ENCODE results near the gene MAG. TPM values are rescaled to one million over a fixed set of nuclear protein-coding genes. Genes with fewer than 3 reads are reported as not detected.

The MAG gene
- total and polyA plus RNA-seq, 9 of the 15 experiments (the other 6 are each of a cell fraction or from before 2014, with no cell fraction given), result 0.11 to 10.0 (median 1.6) TPM

DNA sequence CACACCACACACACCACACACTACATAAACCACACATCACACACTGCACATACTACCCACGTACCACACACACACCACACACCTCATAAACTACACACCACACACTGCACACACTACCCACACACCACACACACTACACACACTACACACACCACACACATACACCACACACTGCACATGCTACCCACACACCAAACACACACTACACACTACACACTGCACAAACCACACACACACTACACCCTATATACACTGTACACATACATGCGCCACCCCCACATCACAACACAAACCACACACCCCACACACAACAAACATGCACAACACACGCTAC lies 5.5 kb downstream of the MAG start (continued):
- no peak for TF ChIP-seq ARID1B (IDR thresholded peaks at IDR 0.05)

DNA sequence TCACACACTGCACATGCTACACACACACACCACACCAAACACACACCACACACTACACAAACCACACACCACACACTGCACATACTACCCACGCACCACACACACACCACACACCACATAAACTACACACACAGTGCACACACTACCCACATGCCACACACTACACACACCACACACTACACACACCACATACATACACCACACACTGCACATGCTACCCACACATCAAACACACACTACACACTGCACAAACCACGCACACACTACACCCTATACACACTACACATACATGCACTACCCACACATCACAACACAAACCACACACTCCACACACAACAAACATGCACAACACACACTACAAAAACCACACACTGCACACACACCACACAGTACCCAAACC lies 6.0 kb downstream of the MAG start:
- Histone ChIP-seq H3K9ac (ENCODE audit: insufficient read depth in 1 of 2, low read depth in 2 of 2, low read length in 2 of 2) (no peak overlapping the region), H2AFZ (ENCODE audit: low read depth, low read length) (no peak overlapping the region), H3K4me1 (replicated peaks in 1 of 2; ENCODE audit: control insufficient read depth in 2 of 2, insufficient read depth in 2 of 2, low read length in 2 of 2) (peaks cover 46 to 69% of the 10 kb centered on the region in 2 experiments), H3K36me3 (ENCODE audit: control insufficient read depth, insufficient read depth, low read length) (no peaks in the 10 kb centered on the region), H3K79me2 (ENCODE audit: control insufficient read depth, insufficient read depth, low read length) (no peaks in the 10 kb centered on the region), H3K4me2 (ENCODE audit: insufficient read depth, low read length) (no peak overlapping the region; the same call in 1 of the 2 replicates), H4K20me1 (replicated peaks; ENCODE audit: control insufficient read depth, insufficient read depth, low read length) (no peaks in the 10 kb centered on the region), H3K27ac (ENCODE audit: extremely low read depth, low read depth, low read length) (peak overlapping the region; percentile 20; the same call in 1 of the 3 replicates), H3K27me3 (ENCODE audit: control insufficient read depth in 2 of 2, insufficient read depth in 2 of 2, low read length in 2 of 2) (peaks cover 2 to 4% of the 10 kb centered on the region in 2 experiments; a peak in 2 of 5 replicates), H3K9me1 (ENCODE audit: control insufficient read depth, insufficient read depth, low read length) (peaks cover 6% of the 10 kb centered on the region), H3K4me3 (no peak overlapping the region), H3K9me3 (replicated peaks; ENCODE audit: control insufficient read depth, insufficient read depth, low read depth, low read length) (no peaks in the 10 kb centered on the region)
- ChIA-PET POLR2A (no interaction called here), CTCF (ENCODE audit: low intra/inter-chr PET ratio) (no interaction called here)
- FAIRE-seq (no peak), DNase-seq (ENCODE audit: extremely low read depth in 1 of 4, low spot score in 3 of 4) (no peak), ATAC-seq (no peak)
- intact Hi-C loops (cut with micrococcal nuclease), result no loop called here
- BruUV-seq (replicated peaks), result no TSS peak
- 76% methylated on average over 2 of the region's 2 CpGs for WGBS (ENCODE audit: insufficient coverage, low coverage, missing lambda C conversion rate)
- in situ Hi-C loops (cut with MboI), result no loop called here
- TF ChIP-seq, protein P1, sequence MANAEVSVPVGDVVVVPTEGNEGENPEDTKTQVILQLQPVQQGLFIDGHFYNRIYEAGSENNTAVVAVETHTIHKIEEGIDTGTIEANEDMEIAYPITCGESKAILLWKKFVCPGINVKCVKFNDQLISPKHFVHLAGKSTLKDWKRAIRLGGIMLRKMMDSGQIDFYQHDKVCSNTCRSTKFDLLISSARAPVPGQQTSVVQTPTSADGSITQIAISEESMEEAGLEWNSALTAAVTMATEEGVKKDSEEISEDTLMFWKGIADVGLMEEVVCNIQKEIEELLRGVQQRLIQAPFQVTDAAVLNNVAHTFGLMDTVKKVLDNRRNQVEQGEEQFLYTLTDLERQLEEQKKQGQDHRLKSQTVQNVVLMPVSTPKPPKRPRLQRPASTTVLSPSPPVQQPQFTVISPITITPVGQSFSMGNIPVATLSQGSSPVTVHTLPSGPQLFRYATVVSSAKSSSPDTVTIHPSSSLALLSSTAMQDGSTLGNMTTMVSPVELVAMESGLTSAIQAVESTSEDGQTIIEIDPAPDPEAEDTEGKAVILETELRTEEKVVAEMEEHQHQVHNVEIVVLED (CRISPR knock-in tag; IDR thresholded peaks at IDR 0.05), result no peak
- TF ChIP-seq, protein P2, sequence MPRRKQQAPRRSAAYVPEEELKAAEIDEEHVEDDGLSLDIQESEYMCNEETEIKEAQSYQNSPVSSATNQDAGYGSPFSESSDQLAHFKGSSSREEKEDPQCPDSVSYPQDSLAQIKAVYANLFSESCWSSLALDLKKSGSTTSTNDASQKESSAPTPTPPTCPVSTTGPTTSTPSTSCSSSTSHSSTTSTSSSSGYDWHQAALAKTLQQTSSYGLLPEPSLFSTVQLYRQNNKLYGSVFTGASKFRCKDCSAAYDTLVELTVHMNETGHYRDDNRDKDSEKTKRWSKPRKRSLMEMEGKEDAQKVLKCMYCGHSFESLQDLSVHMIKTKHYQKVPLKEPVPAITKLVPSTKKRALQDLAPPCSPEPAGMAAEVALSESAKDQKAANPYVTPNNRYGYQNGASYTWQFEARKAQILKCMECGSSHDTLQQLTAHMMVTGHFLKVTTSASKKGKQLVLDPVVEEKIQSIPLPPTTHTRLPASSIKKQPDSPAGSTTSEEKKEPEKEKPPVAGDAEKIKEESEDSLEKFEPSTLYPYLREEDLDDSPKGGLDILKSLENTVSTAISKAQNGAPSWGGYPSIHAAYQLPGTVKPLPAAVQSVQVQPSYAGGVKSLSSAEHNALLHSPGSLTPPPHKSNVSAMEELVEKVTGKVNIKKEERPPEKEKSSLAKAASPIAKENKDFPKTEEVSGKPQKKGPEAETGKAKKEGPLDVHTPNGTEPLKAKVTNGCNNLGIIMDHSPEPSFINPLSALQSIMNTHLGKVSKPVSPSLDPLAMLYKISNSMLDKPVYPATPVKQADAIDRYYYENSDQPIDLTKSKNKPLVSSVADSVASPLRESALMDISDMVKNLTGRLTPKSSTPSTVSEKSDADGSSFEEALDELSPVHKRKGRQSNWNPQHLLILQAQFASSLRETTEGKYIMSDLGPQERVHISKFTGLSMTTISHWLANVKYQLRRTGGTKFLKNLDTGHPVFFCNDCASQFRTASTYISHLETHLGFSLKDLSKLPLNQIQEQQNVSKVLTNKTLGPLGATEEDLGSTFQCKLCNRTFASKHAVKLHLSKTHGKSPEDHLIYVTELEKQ (CRISPR knock-in tag; IDR thresholded peaks at IDR 0.05), result no peak
- TF ChIP-seq, protein P3, sequence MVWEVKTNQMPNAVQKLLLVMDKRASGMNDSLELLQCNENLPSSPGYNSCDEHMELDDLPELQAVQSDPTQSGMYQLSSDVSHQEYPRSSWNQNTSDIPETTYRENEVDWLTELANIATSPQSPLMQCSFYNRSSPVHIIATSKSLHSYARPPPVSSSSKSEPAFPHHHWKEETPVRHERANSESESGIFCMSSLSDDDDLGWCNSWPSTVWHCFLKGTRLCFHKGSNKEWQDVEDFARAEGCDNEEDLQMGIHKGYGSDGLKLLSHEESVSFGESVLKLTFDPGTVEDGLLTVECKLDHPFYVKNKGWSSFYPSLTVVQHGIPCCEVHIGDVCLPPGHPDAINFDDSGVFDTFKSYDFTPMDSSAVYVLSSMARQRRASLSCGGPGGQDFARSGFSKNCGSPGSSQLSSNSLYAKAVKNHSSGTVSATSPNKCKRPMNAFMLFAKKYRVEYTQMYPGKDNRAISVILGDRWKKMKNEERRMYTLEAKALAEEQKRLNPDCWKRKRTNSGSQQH (CRISPR knock-in tag; IDR thresholded peaks at IDR 0.05), result no peak
- TF ChIP-seq PHF20 (IDR thresholded peaks at IDR 0.05; ENCODE audit: partially characterized antibody) (peak; percentile 37), CBFB (CRISPR knock-in tag; IDR thresholded peaks at IDR 0.05) (peak; percentile 59; the same call in 1 of the 2 replicates), DACH1 (IDR thresholded peaks at IDR 0.05; ENCODE audit: partially characterized antibody) (no peak), HDAC6 (IDR thresholded peaks at IDR 0.05; ENCODE audit: low read depth, low read length) (0 out of 2 replicates have a peak, but pooled peaks have one; percentile 15), ZC3H8 (IDR thresholded peaks at IDR 0.05) (0 out of 2 replicates have a peak, but pooled peaks have one; percentile 69), ZNF766 (CRISPR knock-in tag; conservative IDR thresholded peaks at IDR 0.05) (no peak)
- TF ChIP-seq, protein P4, sequence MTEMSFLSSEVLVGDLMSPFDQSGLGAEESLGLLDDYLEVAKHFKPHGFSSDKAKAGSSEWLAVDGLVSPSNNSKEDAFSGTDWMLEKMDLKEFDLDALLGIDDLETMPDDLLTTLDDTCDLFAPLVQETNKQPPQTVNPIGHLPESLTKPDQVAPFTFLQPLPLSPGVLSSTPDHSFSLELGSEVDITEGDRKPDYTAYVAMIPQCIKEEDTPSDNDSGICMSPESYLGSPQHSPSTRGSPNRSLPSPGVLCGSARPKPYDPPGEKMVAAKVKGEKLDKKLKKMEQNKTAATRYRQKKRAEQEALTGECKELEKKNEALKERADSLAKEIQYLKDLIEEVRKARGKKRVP (CRISPR knock-in tag; IDR thresholded peaks at IDR 0.05), result no peak
- TF ChIP-seq, protein P5, sequence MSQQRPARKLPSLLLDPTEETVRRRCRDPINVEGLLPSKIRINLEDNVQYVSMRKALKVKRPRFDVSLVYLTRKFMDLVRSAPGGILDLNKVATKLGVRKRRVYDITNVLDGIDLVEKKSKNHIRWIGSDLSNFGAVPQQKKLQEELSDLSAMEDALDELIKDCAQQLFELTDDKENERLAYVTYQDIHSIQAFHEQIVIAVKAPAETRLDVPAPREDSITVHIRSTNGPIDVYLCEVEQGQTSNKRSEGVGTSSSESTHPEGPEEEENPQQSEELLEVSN (IDR thresholded peaks at IDR 0.05; ENCODE audit: borderline replicate concordance in 1 of 2, extremely low read depth in 1 of 2, insufficient read depth in 1 of 2, insufficient read length in 1 of 2, low read depth in 1 of 2, low read length in 1 of 2, poor library complexity in 1 of 2, severe bottlenecking in 1 of 2), result no peak

Data from K562 (cell line).